ENCODE results near the gene LAMB3. TPM values are rescaled to one million over a fixed set of nuclear protein-coding genes. Genes with fewer than 3 reads are reported as not detected.

The LAMB3 gene
- total RNA-seq, 1 donor from 2014 or later: not detected

DNA sequence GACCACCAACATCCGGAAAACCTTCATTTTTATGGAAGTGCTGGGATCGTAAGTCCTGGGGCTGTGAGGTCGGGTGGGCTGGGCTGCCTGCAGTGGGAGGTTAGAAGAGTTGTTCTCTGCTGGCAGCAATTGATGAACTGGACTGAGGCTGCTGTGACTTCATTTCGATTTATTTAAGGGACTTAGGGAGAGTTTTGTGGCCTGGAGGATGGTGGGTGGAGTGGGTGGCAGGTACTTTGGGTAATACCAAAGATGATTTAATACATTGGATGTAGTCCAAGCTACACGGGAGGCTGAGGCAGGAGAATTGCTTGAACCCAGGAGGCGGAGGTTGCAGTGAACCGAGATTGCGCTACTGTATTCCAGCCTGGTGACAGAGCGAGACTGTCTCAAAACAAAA is 57.2 kb downstream of the LAMB3 start:
- H3K27ac ChIP-seq: no peak overlapping the region
- no peak for DNase-seq (ENCODE audit: low spot score)
- no peak overlapping the region for H3K4me3 ChIP-seq
- H3K36me3 ChIP-seq: no peaks in the 10 kb centered on the region
- no peaks in the 10 kb centered on the region for H3K79me2 ChIP-seq (ENCODE audit: low read depth)
- TF ChIP-seq EZH2phosphoT487 (IDR thresholded peaks at IDR 0.05) (no peak), EZH2 (IDR thresholded peaks at IDR 0.05) (no peak)
- TF ChIP-seq, protein P1, sequence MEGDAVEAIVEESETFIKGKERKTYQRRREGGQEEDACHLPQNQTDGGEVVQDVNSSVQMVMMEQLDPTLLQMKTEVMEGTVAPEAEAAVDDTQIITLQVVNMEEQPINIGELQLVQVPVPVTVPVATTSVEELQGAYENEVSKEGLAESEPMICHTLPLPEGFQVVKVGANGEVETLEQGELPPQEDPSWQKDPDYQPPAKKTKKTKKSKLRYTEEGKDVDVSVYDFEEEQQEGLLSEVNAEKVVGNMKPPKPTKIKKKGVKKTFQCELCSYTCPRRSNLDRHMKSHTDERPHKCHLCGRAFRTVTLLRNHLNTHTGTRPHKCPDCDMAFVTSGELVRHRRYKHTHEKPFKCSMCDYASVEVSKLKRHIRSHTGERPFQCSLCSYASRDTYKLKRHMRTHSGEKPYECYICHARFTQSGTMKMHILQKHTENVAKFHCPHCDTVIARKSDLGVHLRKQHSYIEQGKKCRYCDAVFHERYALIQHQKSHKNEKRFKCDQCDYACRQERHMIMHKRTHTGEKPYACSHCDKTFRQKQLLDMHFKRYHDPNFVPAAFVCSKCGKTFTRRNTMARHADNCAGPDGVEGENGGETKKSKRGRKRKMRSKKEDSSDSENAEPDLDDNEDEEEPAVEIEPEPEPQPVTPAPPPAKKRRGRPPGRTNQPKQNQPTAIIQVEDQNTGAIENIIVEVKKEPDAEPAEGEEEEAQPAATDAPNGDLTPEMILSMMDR (IDR thresholded peaks at IDR 0.05): no peak
- H3K9me3 ChIP-seq (ENCODE audit: low read depth): no peaks in the 10 kb centered on the region
- no peak overlapping the region for H3K4me3 Mint-ChIP-seq
- H2AFZ ChIP-seq (replicated peaks): no peak overlapping the region
- H3K4me2 ChIP-seq: no peak overlapping the region
- H3F3A ChIP-seq (ENCODE audit: low read depth): no peaks in the 10 kb centered on the region
- peaks cover 9% of the 10 kb centered on the region for H3K27me3 Mint-ChIP-seq (ENCODE audit: insufficient read depth, low read depth)
- H3K4me1 Mint-ChIP-seq: peaks cover 9% of the 10 kb centered on the region
- H3K9ac ChIP-seq: no peak overlapping the region
- H3K27me3 ChIP-seq: no peaks in the 10 kb centered on the region
- no peaks in the 10 kb centered on the region for H3K4me1 ChIP-seq
- H3K36me3 Mint-ChIP-seq: peaks cover 3% of the 10 kb centered on the region
- H3K9me3 Mint-ChIP-seq: no peaks in the 10 kb centered on the region
- H4K20me1 ChIP-seq (ENCODE audit: low read depth): no peaks in the 10 kb centered on the region
- no peak overlapping the region for H3K27ac Mint-ChIP-seq

DNA sequence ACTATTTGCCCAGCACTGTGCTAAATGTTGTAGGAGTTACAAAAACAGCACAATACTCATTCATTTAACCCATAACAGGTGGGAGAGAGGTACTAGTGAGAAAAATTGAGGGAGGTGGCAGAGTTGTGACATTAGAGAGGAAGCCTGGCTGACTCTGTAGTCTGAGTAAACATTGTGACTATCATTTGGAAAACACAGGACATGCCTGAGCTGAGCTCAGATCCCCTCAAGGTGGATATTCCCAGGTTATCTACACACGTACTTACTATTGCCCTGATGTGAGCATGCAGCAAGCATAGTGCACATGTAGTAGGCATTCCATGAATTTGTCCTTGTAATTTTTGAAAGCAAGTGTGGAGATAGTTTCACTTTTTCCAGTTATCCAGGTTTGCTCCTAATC is 57.8 kb downstream of the LAMB3 start:
- no peaks in the 10 kb centered on the region for H3F3A ChIP-seq (ENCODE audit: low read depth)
- Mint-ChIP-seq H3K4me1 (peaks cover 10% of the 10 kb centered on the region), H3K36me3 (peaks cover 3% of the 10 kb centered on the region), H3K27ac (no peak overlapping the region), H3K27me3 (ENCODE audit: insufficient read depth, low read depth) (peaks cover 9% of the 10 kb centered on the region), H3K9me3 (no peaks in the 10 kb centered on the region), H3K4me3 (no peak overlapping the region)
- no peaks in the 10 kb centered on the region for H3K36me3 ChIP-seq
- no peak for DNase-seq (ENCODE audit: low spot score)
- no peaks in the 10 kb centered on the region for H3K27me3 ChIP-seq
- TF ChIP-seq EZH2 (IDR thresholded peaks at IDR 0.05) (no peak), EZH2phosphoT487 (IDR thresholded peaks at IDR 0.05) (no peak)
- TF ChIP-seq, protein P1 (IDR thresholded peaks at IDR 0.05): no peak
- H3K4me1 ChIP-seq: no peaks in the 10 kb centered on the region
- no peak overlapping the region for H3K4me2 ChIP-seq
- H3K79me2 ChIP-seq (ENCODE audit: low read depth): no peaks in the 10 kb centered on the region
- H4K20me1 ChIP-seq (ENCODE audit: low read depth): no peaks in the 10 kb centered on the region
- no peaks in the 10 kb centered on the region for H3K9me3 ChIP-seq (ENCODE audit: low read depth)
- no peak overlapping the region for H3K9ac ChIP-seq
- H2AFZ ChIP-seq (replicated peaks): no peak overlapping the region
- no peak overlapping the region for H3K27ac ChIP-seq
- no peak overlapping the region for H3K4me3 ChIP-seq

DNA sequence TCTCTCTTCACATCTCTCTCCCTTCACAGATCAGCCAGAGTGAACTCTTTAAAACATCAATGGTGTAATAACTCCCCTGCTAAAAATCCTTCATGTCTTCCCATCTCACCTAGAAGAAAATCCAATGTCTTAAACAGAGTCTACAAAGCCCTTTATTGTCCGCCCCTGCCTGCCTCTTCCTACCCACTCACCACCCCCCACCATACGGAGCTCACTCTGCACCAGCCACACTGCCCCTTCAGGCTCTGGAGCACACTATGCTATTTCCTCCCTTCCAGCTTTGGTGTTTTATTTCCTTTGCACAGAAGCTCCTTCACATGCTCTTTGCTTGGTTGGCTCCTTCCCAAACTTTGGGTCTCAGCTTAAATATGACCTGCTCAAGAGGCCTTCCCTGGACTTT is 58.5 kb downstream of the LAMB3 start:
- Histone ChIP-seq H3F3A (ENCODE audit: low read depth) (no peaks in the 10 kb centered on the region), H4K20me1 (ENCODE audit: low read depth) (no peaks in the 10 kb centered on the region), H3K79me2 (ENCODE audit: low read depth) (no peaks in the 10 kb centered on the region), H3K9me3 (ENCODE audit: low read depth) (no peaks in the 10 kb centered on the region), H3K4me3 (no peak overlapping the region), H3K4me2 (no peak overlapping the region), H2AFZ (replicated peaks) (no peak overlapping the region), H3K27ac (no peak overlapping the region), H3K36me3 (no peaks in the 10 kb centered on the region), H3K27me3 (no peaks in the 10 kb centered on the region), H3K9ac (no peak overlapping the region), H3K4me1 (no peaks in the 10 kb centered on the region)
- Mint-ChIP-seq H3K4me1 (peaks cover 10% of the 10 kb centered on the region), H3K27me3 (ENCODE audit: insufficient read depth, low read depth) (peaks cover 9% of the 10 kb centered on the region), H3K36me3 (peaks cover 3% of the 10 kb centered on the region), H3K4me3 (no peak overlapping the region), H3K27ac (no peak overlapping the region), H3K9me3 (no peaks in the 10 kb centered on the region)
- no peak for DNase-seq (ENCODE audit: low spot score)
- no peak for TF ChIP-seq EZH2phosphoT487 (IDR thresholded peaks at IDR 0.05)
- TF ChIP-seq, protein P1 (IDR thresholded peaks at IDR 0.05): no peak
